GM21528 (cell line): ENCODE measurements around the gene POMT2.
"Not testable (repeated sequence)": the region's sequence is repeated elsewhere in the genome, so short reads cannot be mapped to it uniquely, and the experiment has no call there.

ENCODE experiments used
- ATAC-seq: cut with Tn5 transposase; IDR thresholded peaks from one replicate; pipeline ENCODE4 v1.9.1; 2021; ENCODE audit warnings: mild to moderate bottlenecking, moderate library complexity; ENCODE audit not compliant: unreplicated experiment, low FRiP score

Gene POMT2

GRCh38 chr14:77303417-77304156 is 17.1 kb downstream of the POMT2 start:
- ATAC-seq, result no peak

- no peak for ATAC-seq
These were observed 17.8 kb downstream of the POMT2 start for GRCh38 chr14:77302926-77303325.

GRCh38 chr14:77301103-77301502 is 19.6 kb downstream of the POMT2 start:
- ATAC-seq, result no peak

DNA sequence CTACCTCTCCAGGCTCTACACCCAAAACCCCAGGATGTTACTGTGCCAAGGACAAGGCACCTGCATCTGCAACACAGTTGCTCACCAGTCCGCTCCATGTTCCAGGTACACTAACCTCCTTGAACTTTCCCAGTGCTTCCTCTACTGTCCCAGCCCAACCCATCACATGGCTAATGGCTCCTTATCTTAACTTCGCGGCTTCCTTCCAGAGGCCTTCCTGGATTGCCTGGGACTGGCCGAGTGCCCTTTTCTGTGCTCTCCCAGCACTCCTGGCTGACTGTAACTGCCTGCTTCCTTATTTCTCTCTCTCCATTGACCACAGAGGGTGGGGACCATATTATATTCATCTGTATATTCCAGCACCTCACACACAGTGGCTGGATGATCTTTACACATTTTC is 20.9 kb downstream of the POMT2 start:
- ATAC-seq, result no peak

- ATAC-seq, result no peak
These were observed 23.8 kb downstream of the POMT2 start for GRCh38 chr14:77296906-77297305.

DNA sequence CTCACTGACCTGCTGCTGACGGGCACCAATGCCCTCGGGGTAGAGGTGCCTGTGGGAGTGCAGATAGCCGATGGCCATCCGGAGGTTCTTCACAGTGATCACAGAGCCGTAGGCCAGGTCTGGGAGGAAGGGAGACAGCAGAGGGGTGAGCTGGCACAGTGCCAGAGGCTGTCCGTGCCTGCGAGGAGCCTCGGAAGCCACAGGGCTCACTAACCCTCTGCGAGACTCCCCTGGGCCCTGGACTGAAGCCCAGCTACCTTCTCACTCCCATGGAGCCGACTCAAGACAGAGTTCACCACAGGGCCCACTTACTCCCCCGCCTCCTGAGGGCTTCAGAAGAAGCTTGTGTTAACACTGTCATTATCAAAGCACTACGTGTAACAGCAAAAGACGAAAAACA is 24.5 kb downstream of the POMT2 start:
- no peak for ATAC-seq

DNA sequence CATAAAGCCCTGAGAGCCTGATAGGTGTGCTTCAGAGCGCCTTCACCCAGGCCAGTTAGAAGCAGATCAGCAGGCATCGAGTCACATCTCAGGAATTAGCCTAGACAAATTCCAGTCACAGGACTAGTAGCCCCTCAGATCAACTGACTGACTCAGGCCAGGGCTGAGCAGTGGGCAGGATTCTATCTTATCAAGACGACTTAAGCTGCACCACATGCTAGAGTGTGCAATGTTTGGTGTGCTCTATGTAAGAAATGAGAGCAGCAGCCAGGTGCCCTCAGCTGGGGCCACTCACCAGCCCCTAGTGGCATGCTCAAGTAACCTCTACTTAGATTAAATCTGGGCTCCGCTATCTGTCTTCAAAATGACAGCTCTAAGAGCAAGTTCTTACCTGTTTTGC is 30.0 kb downstream of the POMT2 start:
- no peak for ATAC-seq

GRCh38 chr14:77286576-77286975 is 34.1 kb downstream of the POMT2 start:
- no peak for ATAC-seq

DNA sequence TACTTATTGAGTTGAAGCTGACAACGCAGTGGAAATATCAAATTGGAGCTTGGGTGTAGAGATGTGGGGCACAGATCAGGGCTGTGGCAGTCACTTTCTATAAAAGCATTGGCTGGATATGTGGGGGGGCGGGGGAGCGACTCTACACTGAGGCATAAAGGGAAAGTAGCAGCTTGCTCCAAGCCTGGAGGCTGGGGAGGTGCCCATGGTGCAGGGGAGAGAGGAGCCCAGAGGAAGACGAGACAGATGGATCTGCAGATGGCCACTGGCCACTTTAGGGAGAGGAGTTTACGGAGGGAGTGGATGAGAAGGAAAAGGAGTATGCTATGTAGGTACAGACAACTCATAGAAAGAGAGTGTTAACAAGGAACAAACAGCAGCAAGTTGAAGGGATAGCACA is 36.2 kb downstream of the POMT2 start:
- no peak for ATAC-seq

GRCh38 chr14:77284066-77284465 is 36.6 kb downstream of the POMT2 start:
- no peak for ATAC-seq

DNA sequence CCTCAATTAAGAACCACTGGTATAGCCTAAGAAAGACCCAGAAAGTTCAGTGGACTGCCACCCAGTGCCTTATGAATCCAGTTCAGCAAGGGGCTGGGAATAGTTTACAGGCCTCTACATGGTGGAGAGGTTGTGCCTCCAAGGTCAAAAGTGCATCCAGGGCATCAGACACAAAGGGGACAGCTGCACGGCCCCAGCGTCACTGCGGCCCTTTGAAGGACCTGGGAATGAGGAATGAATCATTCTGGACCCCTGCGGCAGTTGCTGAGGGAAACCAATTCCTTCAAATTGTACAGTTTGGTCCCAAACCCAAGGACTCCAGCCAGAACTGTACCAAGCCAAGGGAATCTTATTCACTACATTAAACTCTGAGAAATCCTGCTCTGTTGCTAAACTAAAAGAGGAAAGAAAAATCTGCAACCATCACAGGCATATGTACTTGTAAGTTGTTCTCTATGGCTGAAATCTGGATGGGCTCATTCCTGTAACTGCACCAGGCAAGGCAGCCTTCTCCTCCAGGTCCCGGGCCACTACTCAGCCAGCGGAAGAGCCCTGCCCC is 38.8 kb downstream of the POMT2 start:
- ATAC-seq, result no peak

GRCh38 chr14:77280921-77281320 is 39.8 kb downstream of the POMT2 start:
- ATAC-seq, result not testable (repeated sequence)

DNA sequence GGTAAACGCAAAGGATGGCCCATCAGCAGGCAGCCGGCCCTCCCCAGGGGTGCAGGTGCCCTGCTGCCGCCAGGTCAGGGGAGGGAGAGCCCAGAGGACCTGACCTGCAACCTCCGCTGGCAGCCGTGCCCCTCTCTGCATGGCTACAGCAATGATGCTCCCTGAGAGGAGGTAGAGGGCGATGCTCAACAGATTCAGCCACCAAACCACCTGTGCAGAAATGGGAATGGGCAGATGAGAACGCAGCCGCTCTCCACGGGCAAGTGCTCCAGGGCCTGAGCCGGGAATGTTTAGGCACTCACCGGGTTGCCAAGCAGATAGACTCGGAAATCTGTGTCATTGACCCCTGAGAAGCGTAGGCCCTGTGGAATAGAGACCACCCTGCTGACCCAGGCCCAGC is 41.0 kb downstream of the POMT2 start:
- ATAC-seq, result no peak

DNA sequence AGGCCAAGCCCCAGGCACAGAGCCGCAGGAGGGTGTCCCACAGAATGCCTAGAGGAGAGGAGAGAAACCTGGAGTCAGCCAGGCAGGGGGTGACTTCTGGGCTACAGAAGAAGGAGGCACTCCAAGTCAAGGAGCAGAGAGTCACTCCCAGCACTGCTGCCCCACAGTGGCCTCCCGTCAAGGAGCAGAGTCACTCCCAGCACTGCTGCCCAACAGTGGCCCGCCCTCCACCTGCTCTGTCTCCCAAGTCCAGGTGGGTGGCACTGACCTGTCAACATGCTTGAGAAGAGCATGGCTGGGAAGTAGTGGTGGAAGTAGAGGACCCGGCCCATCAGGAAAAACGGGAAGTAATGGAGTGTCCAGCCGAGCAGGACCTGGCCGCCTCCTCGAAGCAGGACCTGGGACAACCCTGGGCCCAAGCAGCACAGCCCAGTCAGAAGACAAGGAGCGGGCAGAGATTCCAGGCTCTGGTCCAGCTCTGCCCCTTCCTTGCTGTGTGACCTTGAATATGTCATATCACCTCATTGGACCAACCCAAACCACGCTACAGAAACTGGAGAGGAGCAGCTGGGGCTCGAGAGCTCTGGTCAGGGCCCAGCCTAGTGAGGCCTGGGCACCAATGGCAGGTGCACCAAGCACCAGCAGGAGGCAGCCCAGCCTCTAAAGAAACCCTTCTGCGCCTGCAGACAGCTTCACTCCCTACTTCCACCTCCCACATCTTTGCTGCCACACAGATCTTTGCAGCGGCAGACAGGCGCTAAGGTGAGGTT is 42.0 kb downstream of the POMT2 start:
- ATAC-seq, result no peak

- ATAC-seq, result no peak
These were observed 43.7 kb downstream of the POMT2 start for GRCh38 chr14:77276959-77277358.

GRCh38 chr14:77276295-77276935 is 44.3 kb downstream of the POMT2 start:
- no peak for ATAC-seq

DNA sequence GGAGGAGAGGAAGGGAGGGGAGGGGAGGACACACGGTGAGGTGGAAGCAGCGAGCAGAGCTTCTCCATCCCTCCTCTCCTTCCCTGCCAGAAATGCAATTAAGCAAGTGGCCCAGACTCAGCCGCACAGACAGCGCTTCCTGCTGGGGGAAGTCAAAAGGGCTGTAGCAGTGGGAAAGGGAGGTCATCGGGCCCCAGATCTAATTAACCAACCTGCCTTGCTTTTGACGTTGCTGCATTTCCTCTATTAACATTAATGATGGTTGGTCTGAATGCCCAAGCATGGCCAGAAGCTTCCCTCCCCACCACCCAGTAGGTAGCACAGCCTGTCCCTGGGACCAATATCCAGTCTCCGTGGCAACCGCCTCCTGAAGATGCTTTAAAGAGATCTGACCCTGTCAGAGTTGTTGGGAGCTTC is 45.1 kb downstream of the POMT2 start:
- no peak for ATAC-seq

DNA sequence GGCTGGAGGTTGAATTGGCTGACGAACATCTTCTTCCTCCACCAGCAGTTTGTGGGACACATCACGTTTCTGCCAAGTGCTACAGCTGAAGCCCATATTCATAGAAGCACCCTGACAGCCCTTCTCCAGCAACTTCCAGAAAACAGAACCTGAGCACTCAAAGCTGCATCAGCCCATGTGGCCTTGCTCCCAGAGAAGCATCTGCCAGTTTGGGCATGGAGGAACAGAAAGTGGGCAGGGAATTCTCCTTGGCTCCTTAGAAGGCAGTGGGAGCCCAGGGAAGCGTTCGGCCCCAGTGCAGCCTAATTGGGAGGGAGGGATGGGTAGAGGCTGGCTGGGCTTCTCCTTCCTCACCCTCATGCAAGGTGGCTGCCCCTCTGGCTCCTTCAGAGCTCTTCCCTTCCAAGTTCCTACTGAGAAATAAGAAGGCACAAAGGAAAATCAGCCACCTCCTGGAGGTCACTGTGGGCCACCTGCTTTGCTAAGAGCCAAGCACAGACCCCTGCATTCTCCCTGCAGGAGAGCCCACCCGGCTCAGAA is 45.6 kb downstream of the POMT2 start:
- ATAC-seq, result no peak

DNA sequence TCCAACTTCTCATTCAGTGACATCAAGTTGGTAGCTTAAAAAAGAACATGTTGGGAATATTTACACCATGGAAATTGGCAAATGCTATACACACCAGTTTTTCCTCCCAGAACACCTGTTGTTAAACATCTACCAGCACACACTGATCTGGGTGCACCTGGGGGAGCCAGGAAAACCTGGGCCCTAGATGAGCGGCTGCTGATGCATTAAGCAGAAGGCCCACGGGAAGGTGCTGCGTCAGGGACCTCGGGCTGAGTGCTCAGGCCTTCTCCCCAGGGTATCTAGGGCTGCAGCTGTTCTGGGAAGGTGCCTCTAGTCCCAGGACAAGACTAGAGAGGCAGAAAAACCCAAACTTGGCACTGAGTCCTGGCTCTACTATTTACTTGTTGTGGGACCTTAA is 46.9 kb downstream of the POMT2 start:
- ATAC-seq, result no peak

GRCh38 chr14:77272261-77272660 is 48.4 kb downstream of the POMT2 start:
- no peak for ATAC-seq

DNA sequence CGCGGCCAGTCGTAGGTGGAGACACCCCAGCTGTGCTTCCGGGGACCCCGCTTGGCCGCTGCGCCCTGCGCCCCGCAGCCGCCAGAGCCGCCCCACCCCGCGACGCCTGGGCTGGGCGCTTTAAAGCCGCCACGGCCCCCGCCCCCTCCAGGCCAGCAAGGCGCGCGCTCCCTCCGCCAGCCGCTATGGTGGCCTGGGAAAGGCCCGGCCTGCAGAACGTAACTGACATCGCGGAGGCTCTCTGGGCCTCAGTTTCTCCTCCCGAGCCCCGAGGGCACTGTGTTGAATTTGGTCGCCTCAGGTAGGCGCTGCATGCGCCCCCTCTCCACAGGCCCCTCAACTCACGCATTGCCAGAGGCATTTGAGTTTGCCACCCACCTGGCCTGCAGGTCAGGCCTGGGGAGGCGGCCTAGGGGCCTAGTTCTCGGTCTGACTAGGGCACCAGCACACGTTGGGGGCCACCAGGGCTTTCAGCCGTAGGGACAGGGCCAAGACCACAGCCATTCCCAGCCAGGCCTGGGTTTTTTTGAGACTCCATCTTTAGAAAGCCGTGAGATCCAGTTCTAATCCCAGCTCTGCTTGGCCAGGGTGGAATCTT is 49.5 kb downstream of the POMT2 start, which contains the start of gene NGB:
NGB (minus strand) TSS at position 94 of the 598 bp plus-strand sequence. CDS start 269 bp downstream, outside the sequence.
- ATAC-seq, result no peak
